K562 (cell line): ENCODE results near the gene USP32. TPM values are rescaled to one million over a fixed set of nuclear protein-coding genes. Genes with fewer than 3 reads are reported as not detected.
A peak's percentile ranks its signal among the peaks of the same experiment; 100 is the strongest.

Experiments
- ATAC-seq: fragments of 200-7000 bp; cut with Tn5 transposase; 3 replicates; pipeline ENCODE4 v1.9.1; 2020; ENCODE audit warnings: moderate library complexity
- BruUV-seq: library from RNA; stranded (reverse); fragments of 400-500 nt; replicated peaks from 2 replicates; lab custom pipeline; 2021; lab: Mats Ljungman, UMichigan
- CTCF ChIA-PET: fragments of 300-600 bp; formaldehyde crosslinking; extraction: SDS; loops from one replicate; lab custom pipeline; 2021; ENCODE audit warnings: low intra/inter-chr PET ratio; lab: Yijun Ruan, JAX
- POLR2A ChIA-PET: fragments of 300-600, 350-650 bp; sonication (Branson Sonifier 250); formaldehyde crosslinking; extraction: SDS; loops from one replicate; lab custom pipeline; 2021; ENCODE audit warnings: antibody characterized with exemption, inconsistent platforms; lab: Yijun Ruan, JAX
- DNase-seq, 4 experiments: peaks; one replicate each; pipeline versions ENCODE4 v3.0.0 to v3.0.0-alpha.2; 2011 to 2018; ENCODE audit warnings: low spot score in 3 of 4, mixed read lengths in 3 of 4; ENCODE audit errors: extremely low read depth in 1 of 4
- FAIRE-seq: peaks from 2 replicates; lab custom pipeline; 2011; peaks lifted over from hg19 to GRCh38; lab: Jason Lieb, UNC
- H2AFZ ChIP-seq: 2 replicates; pipeline ENCODE4 v1.6.0; 2011; ENCODE audit warnings: low read depth, low read length, control low read depth, inconsistent platforms
- H3K27ac ChIP-seq: fragments of 200-600 bp; 3 replicates; pipeline ENCODE4 v1.8.0; 2011; ENCODE audit warnings: low read depth, mild to moderate bottlenecking, control low read depth, inconsistent platforms, low read length, moderate library complexity, mixed read lengths; ENCODE audit errors: extremely low read depth
- H3K27me3 ChIP-seq, 2 experiments: fragments of 300-600 bp in 1 of 2; 2 replicates in 1 of 2; 3 replicates in 1 of 2; pipeline versions ENCODE4 v1.6.0 to v1.8.0; 2011; ENCODE audit warnings: inconsistent platforms in 2 of 2, low read length in 2 of 2, mild to moderate bottlenecking in 1 of 2, mixed read lengths in 1 of 2, moderate library complexity in 1 of 2; ENCODE audit not compliant: control insufficient read depth in 2 of 2, insufficient read depth in 2 of 2
- H3K36me3 ChIP-seq: fragments of 300-600 bp; 3 replicates; pipeline ENCODE4 v1.8.0; 2011; ENCODE audit warnings: mild to moderate bottlenecking, low read length, inconsistent platforms; ENCODE audit not compliant: control insufficient read depth, insufficient read depth
- H3K4me1 ChIP-seq, 2 experiments: fragments of 200-600 bp in 1 of 2; replicated peaks in 1 of 2; 2 replicates in 1 of 2; 3 replicates in 1 of 2; pipeline versions ENCODE4 v1.5.1 to v1.8.0; 2011; ENCODE audit warnings: inconsistent platforms in 2 of 2, low read length in 2 of 2, mild to moderate bottlenecking in 1 of 2, mixed read lengths in 1 of 2, moderate library complexity in 1 of 2; ENCODE audit not compliant: control insufficient read depth in 2 of 2, insufficient read depth in 2 of 2
- H3K4me2 ChIP-seq: 2 replicates; pipeline ENCODE4 v1.6.1; 2011; ENCODE audit warnings: low read length, control low read depth, inconsistent platforms, mixed read lengths; ENCODE audit not compliant: insufficient read depth
- H3K4me3 ChIP-seq: fragments of 200-600 bp; sonication (generic), shearing (Covaris generic); 2 replicates; pipeline ENCODE4 v1.5.1; 2016; ENCODE audit warnings: control low read depth, inconsistent platforms
- H3K79me2 ChIP-seq: fragments of 200-600 bp; 3 replicates; pipeline ENCODE4 v1.8.0; 2011; ENCODE audit warnings: low read length, inconsistent platforms; ENCODE audit not compliant: control insufficient read depth, insufficient read depth
- H3K9ac ChIP-seq, 2 experiments: 2 replicates each; pipeline versions ENCODE4 v1.6.0 to v1.6.1; 2011; ENCODE audit warnings: low read depth in 2 of 2, low read length in 2 of 2, control low read depth in 1 of 2, inconsistent platforms in 1 of 2, mild to moderate bottlenecking in 1 of 2, mixed read lengths in 1 of 2; ENCODE audit not compliant: insufficient read depth in 1 of 2
- H3K9me1 ChIP-seq: one replicate; pipeline ENCODE4 v1.6.0; 2011; ENCODE audit warnings: inconsistent platforms, mild to moderate bottlenecking, low read length, moderate library complexity; ENCODE audit not compliant: control insufficient read depth, insufficient read depth
- H3K9me3 ChIP-seq: replicated peaks from 2 replicates; pipeline ENCODE4 v1.5.1; 2011; ENCODE audit warnings: low read depth, low read length, inconsistent platforms; ENCODE audit not compliant: control insufficient read depth, insufficient read depth
- H4K20me1 ChIP-seq: replicated peaks from 2 replicates; pipeline ENCODE4 v1.6.1; 2011; ENCODE audit warnings: low read length, inconsistent platforms, mixed read lengths; ENCODE audit not compliant: control insufficient read depth, insufficient read depth
- MCM5 ChIP-seq: fragments of 450-650 bp; IDR thresholded peaks from 2 replicates; pipeline ENCODE4 v1.6.1; 2016; ENCODE audit warnings: low read depth
- ZNF717 ChIP-seq: fragments of 250-450 bp; sonication (Bioruptor Pico); IDR thresholded peaks from 2 replicates; pipeline ENCODE4 v1.5.0; 2021
- WGBS: fragments of 100-300 bp; shearing (Covaris generic); methylation state at CpG from one replicate; pipeline ENCODE4 v1.1.6; 2016; ENCODE audit warnings: low coverage, mixed read lengths; ENCODE audit not compliant: insufficient coverage; ENCODE audit errors: missing lambda C conversion rate; 5-methylcytosine and 5-hydroxymethylcytosine counted together
- in situ Hi-C: fragments of 300-500 bp; cut with MboI; formaldehyde crosslinking; loops from 4 replicates; pipeline ENCODE4 v1.15.0; 2018; ENCODE audit warnings: inconsistent platforms, mixed read lengths
- intact Hi-C: fragments of 100-400 bp; cut with micrococcal nuclease; formaldehyde crosslinking; loops from 2 replicates; pipeline ENCODE4 v1.14.2; 2022
- polyA plus RNA-seq, 8 experiments: library from polyadenylated mRNA; depleted of rRNA in 4 of 8; stranded (reverse) in 5 of 8; unstranded in 3 of 8; fragments of >200 nt; fragmentation: Nextera tagmentation in 2 of 8; fragmentation: Illumina TruSeq in 1 of 8; extraction: Ambion mirVana in 2 of 8; extraction: Trizol in 1 of 8; gene quantifications; 2 replicates each; pipeline versions ENCODE4 v1.2.1 to v1.2.3, GENCODE V29; 2011 to 2014; ENCODE audit warnings: inconsistent platforms in 1 of 8, missing spikeins in 1 of 8
- total RNA-seq, 7 experiments: library from RNA; depleted of rRNA in 6 of 7; stranded (reverse); fragments of >200 nt in 6 of 7; fragmentation: Illumina TruSeq in 2 of 7; extraction: Trizol in 2 of 7; gene quantifications; 2 replicates each; pipeline versions ENCODE4 v1.2.1 to v1.2.3, GENCODE V29; 2011 to 2021; ENCODE audit warnings: low replicate concordance in 1 of 7
- TF ChIP-seq, protein P1 (sequence below), 3 experiments: fragments of 200-800 bp in 1 of 3; fragments of 250-450 bp in 1 of 3; fragments of 450-650 bp in 1 of 3; sonication (Bioruptor Pico) in 1 of 3; sonication (Bioruptor generic) in 1 of 3; formaldehyde crosslinking in 1 of 3; IDR thresholded peaks; 2 replicates each; pipeline versions ENCODE4 v1.6.1 to v1.8.0; 2016 to 2022; ENCODE audit warnings: mild to moderate bottlenecking in 2 of 3, missing genetic modification characterization in 2 of 3, missing compliant biosample characterization in 1 of 3, moderate library complexity in 1 of 3

The USP32 gene
- total and polyA plus RNA-seq, 9 of the 15 experiments (the other 6 are each of a cell fraction or from before 2014, with no cell fraction given): 18.0 to 69.3 (median 47.1) TPM

DNA sequence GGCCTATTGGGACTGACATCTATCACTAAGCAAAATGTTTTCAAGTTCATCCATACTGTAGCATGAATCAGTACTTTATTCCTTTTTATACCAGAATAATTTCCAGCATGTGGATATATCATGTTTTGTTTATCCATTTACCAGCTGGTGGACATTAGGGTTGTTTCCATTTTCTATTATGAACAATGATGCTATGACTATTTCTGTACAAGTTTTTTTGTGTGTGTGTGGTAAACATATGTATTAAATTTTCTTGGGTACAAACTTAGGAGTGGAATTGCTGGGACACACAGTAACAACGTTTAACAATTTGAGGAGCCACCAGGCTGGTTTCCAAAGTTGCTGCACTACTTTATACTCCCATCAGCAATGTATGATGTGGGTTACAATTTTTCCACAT lies 91.0 kb downstream of the USP32 start:
- H4K20me1 ChIP-seq: no peaks in the 10 kb centered on the region
- peaks cover 19% of the 10 kb centered on the region; the same call in 2 of the 3 replicates for H3K36me3 ChIP-seq
- WGBS: 40% methylated on average over 1 of the region's 1 CpG
- CTCF ChIA-PET: no interaction called here
- H3K27ac ChIP-seq: no peak overlapping the region
- no peak overlapping the region for H3K4me3 ChIP-seq
- no peaks in the 10 kb centered on the region for H3K9me1 ChIP-seq
- no peak overlapping the region for H3K9ac ChIP-seq
- no peaks in the 10 kb centered on the region for H3K9me3 ChIP-seq
- BruUV-seq: no TSS peak
- intact Hi-C loops: no loop called here
- no peak overlapping the region for H3K4me2 ChIP-seq
- no peaks in the 10 kb centered on the region for H3K27me3 ChIP-seq
- no peak overlapping the region for H2AFZ ChIP-seq
- ATAC-seq: no peak
- no peak for FAIRE-seq
- H3K4me1 ChIP-seq: peaks cover 0 to 9% of the 10 kb centered on the region in 2 experiments; a peak in 2 of 5 replicates
- no peak for DNase-seq
- peaks cover 76% of the 10 kb centered on the region for H3K79me2 ChIP-seq
- TF ChIP-seq ZNF717 (CRISPR knock-in tag) (no peak), MCM5 (no peak)
- TF ChIP-seq, protein P1, sequence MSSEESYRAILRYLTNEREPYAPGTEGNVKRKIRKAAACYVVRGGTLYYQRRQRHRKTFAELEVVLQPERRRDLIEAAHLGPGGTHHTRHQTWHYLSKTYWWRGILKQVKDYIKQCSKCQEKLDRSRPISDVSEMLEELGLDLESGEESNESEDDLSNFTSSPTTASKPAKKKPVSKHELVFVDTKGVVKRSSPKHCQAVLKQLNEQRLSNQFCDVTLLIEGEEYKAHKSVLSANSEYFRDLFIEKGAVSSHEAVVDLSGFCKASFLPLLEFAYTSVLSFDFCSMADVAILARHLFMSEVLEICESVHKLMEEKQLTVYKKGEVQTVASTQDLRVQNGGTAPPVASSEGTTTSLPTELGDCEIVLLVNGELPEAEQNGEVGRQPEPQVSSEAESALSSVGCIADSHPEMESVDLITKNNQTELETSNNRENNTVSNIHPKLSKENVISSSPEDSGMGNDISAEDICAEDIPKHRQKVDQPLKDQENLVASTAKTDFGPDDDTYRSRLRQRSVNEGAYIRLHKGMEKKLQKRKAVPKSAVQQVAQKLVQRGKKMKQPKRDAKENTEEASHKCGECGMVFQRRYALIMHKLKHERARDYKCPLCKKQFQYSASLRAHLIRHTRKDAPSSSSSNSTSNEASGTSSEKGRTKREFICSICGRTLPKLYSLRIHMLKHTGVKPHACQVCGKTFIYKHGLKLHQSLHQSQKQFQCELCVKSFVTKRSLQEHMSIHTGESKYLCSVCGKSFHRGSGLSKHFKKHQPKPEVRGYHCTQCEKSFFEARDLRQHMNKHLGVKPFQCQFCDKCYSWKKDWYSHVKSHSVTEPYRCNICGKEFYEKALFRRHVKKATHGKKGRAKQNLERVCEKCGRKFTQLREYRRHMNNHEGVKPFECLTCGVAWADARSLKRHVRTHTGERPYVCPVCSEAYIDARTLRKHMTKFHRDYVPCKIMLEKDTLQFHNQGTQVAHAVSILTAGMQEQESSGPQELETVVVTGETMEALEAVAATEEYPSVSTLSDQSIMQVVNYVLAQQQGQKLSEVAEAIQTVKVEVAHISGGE (CRISPR knock-in tag; IDR thresholded peaks at IDR 0.05): peak in 1 of 3 experiments; percentile 42; a peak in 2 of 6 replicates
- in situ Hi-C loops: no loop called here
- POLR2A ChIA-PET: interaction anchor here (0.6 kb wide), 1 partner anchor 112 kb away, joined by 3 read pairs; no protein-coding TSS in a partner anchor
